ENCODE results near the gene LCMT1. TPM values are rescaled to one million over a fixed set of nuclear protein-coding genes. Genes with fewer than 3 reads are reported as not detected.

The LCMT1 gene
- total and polyA plus RNA-seq, 2 of the 13 experiments (the other 11 are each of a cell fraction or from before 2014, with no cell fraction given), result 41.2 to 48.7 TPM

- TF ChIP-seq ARID5B (CRISPR knock-in tag; IDR thresholded peaks at IDR 0.05) (peak; percentile 41; the same call in 1 of the 2 replicates), ZNF143 (CRISPR knock-in tag; IDR thresholded peaks at IDR 0.05) (no peak), FOSL2 (CRISPR knock-in tag; IDR thresholded peaks at IDR 0.05) (peak; percentile 88), ASH2L (IDR thresholded peaks at IDR 0.05; ENCODE audit: insufficient read length, low read depth, low read length) (no peak), SALL1 (CRISPR knock-in tag; IDR thresholded peaks at IDR 0.05) (0 out of 2 replicates have a peak, but pooled peaks have one; percentile 30), CEBPG (CRISPR knock-in tag; IDR thresholded peaks at IDR 0.05) (peak; percentile 45; the same call in 1 of the 2 replicates), GATAD2A (CRISPR knock-in tag; IDR thresholded peaks at IDR 0.05) (peak; percentile 52; the same call in 1 of the 2 replicates), FLYWCH1 (CRISPR knock-in tag; IDR thresholded peaks at IDR 0.05) (no peak), MTA1 (CRISPR knock-in tag; IDR thresholded peaks at IDR 0.05; ENCODE audit: borderline replicate concordance) (no peak), SMC3 (IDR thresholded peaks at IDR 0.05; ENCODE audit: low read length) (0 out of 2 replicates have a peak, but pooled peaks have one; percentile 17), MIXL1 (CRISPR knock-in tag; IDR thresholded peaks at IDR 0.05) (0 out of 2 replicates have a peak, but pooled peaks have one; percentile 34), HNF4A (CRISPR knock-in tag; IDR thresholded peaks at IDR 0.05) (peak; percentile 11; the same call in 1 of the 2 replicates), HOXA3 (CRISPR knock-in tag; IDR thresholded peaks at IDR 0.05) (0 out of 2 replicates have a peak, but pooled peaks have one; percentile 15), ZNF3 (CRISPR knock-in tag; IDR thresholded peaks at IDR 0.05) (peak; percentile 96), ZMAT3 (CRISPR knock-in tag; conservative IDR thresholded peaks at IDR 0.05) (no peak), HDAC1 (CRISPR knock-in tag; IDR thresholded peaks at IDR 0.05) (peak; percentile 18; the same call in 1 of the 2 replicates), SETDB1 (CRISPR knock-in tag; IDR thresholded peaks at IDR 0.05; ENCODE audit: borderline replicate concordance) (no peak), NFE2L2 (IDR thresholded peaks at IDR 0.05; ENCODE audit: low read length) (no peak), ZNF138 (CRISPR knock-in tag; IDR thresholded peaks at IDR 0.05; ENCODE audit: low read depth) (no peak), SAP130 (CRISPR knock-in tag; IDR thresholded peaks at IDR 0.05; ENCODE audit: low read depth) (no peak)
- TF ChIP-seq, protein P1, sequence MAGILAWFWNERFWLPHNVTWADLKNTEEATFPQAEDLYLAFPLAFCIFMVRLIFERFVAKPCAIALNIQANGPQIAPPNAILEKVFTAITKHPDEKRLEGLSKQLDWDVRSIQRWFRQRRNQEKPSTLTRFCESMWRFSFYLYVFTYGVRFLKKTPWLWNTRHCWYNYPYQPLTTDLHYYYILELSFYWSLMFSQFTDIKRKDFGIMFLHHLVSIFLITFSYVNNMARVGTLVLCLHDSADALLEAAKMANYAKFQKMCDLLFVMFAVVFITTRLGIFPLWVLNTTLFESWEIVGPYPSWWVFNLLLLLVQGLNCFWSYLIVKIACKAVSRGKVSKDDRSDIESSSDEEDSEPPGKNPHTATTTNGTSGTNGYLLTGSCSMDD (CRISPR knock-in tag; IDR thresholded peaks at IDR 0.05), result no peak
- TF ChIP-seq, protein P2, sequence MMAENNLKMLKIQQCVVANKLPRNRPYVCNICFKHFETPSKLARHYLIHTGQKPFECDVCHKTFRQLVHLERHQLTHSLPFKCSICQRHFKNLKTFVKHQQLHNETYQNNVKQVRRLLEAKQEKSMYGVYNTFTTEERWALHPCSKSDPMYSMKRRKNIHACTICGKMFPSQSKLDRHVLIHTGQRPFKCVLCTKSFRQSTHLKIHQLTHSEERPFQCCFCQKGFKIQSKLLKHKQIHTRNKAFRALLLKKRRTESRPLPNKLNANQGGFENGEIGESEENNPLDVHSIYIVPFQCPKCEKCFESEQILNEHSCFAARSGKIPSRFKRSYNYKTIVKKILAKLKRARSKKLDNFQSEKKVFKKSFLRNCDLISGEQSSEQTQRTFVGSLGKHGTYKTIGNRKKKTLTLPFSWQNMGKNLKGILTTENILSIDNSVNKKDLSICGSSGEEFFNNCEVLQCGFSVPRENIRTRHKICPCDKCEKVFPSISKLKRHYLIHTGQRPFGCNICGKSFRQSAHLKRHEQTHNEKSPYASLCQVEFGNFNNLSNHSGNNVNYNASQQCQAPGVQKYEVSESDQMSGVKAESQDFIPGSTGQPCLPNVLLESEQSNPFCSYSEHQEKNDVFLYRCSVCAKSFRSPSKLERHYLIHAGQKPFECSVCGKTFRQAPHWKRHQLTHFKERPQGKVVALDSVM (CRISPR knock-in tag; IDR thresholded peaks at IDR 0.05), result peak; percentile 44; the same call in 1 of the 2 replicates
- TF ChIP-seq, protein P3, sequence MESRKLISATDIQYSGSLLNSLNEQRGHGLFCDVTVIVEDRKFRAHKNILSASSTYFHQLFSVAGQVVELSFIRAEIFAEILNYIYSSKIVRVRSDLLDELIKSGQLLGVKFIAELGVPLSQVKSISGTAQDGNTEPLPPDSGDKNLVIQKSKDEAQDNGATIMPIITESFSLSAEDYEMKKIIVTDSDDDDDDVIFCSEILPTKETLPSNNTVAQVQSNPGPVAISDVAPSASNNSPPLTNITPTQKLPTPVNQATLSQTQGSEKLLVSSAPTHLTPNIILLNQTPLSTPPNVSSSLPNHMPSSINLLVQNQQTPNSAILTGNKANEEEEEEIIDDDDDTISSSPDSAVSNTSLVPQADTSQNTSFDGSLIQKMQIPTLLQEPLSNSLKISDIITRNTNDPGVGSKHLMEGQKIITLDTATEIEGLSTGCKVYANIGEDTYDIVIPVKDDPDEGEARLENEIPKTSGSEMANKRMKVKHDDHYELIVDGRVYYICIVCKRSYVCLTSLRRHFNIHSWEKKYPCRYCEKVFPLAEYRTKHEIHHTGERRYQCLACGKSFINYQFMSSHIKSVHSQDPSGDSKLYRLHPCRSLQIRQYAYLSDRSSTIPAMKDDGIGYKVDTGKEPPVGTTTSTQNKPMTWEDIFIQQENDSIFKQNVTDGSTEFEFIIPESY (CRISPR knock-in tag; IDR thresholded peaks at IDR 0.05), result 0 out of 2 replicates have a peak, but pooled peaks have one; percentile 33
These were observed 77.8 kb downstream of the LCMT1 start (continued) for GRCh38 chr16:25189305-25189704.
